WTC11 (cell line): ENCODE results near the gene MMP21. TPM values are rescaled to one million over a fixed set of nuclear protein-coding genes. Genes with fewer than 3 reads are reported as not detected.
A peak's percentile ranks its signal among the peaks of the same experiment; 100 is the strongest.

Experiments used
- CREB1 ChIP-seq: sonication (generic); formaldehyde crosslinking; IDR thresholded peaks from 2 replicates; pipeline ENCODE4 v1.8.0; 2023; ENCODE audit warnings: mild to moderate bottlenecking, missing genetic modification reagents
- CREM ChIP-seq: sonication (generic); formaldehyde crosslinking; IDR thresholded peaks from 2 replicates; pipeline ENCODE4 v1.8.1; 2022; ENCODE audit warnings: mild to moderate bottlenecking, missing genetic modification reagents, moderate library complexity
- EMX1 ChIP-seq: fragments of 250-450 bp; sonication (Bioruptor Pico); IDR thresholded peaks from 2 replicates; pipeline ENCODE4 v1.8.0; 2021; ENCODE audit warnings: mild to moderate bottlenecking
- ETV6 ChIP-seq: sonication (generic); formaldehyde crosslinking; IDR thresholded peaks from 2 replicates; pipeline ENCODE4 v1.8.1; 2022; ENCODE audit warnings: mild to moderate bottlenecking, missing genetic modification reagents
- FOXJ3 ChIP-seq: sonication (generic); formaldehyde crosslinking; IDR thresholded peaks from 2 replicates; pipeline ENCODE4 v1.9.0; 2021; ENCODE audit warnings: missing genetic modification reagents, mild to moderate bottlenecking, borderline replicate concordance
- GABPB1 ChIP-seq: sonication (generic); formaldehyde crosslinking; IDR thresholded peaks from 2 replicates; pipeline ENCODE4 v1.8.1; 2023; ENCODE audit warnings: mild to moderate bottlenecking, missing genetic modification reagents
- GRHL2 ChIP-seq: fragments of 250-450 bp; sonication (Bioruptor Pico); IDR thresholded peaks from 2 replicates; pipeline ENCODE4 v1.8.0; 2022; ENCODE audit warnings: mild to moderate bottlenecking, moderate library complexity; ENCODE audit not compliant: insufficient replicate concordance, severe bottlenecking
- NFE2L1 ChIP-seq: sonication (generic); formaldehyde crosslinking; IDR thresholded peaks from 2 replicates; pipeline ENCODE4 v1.8.1; 2023; ENCODE audit warnings: missing genetic modification reagents
- OVOL2 ChIP-seq: fragments of 250-450 bp; sonication (Bioruptor Pico); IDR thresholded peaks from 2 replicates; pipeline ENCODE4 v1.9.0; 2021; ENCODE audit warnings: mild to moderate bottlenecking, borderline replicate concordance
- PRRX2 ChIP-seq: fragments of 250-450 bp; sonication (Bioruptor Pico); IDR thresholded peaks from 2 replicates; pipeline ENCODE4 v1.8.0; 2021; ENCODE audit warnings: mild to moderate bottlenecking
- RELA ChIP-seq: sonication (generic); formaldehyde crosslinking; IDR thresholded peaks from 2 replicates; pipeline ENCODE4 v1.8.1; 2022; ENCODE audit warnings: missing genetic modification reagents, mild to moderate bottlenecking, borderline replicate concordance
- SP1 ChIP-seq: sonication (generic); formaldehyde crosslinking; conservative IDR thresholded peaks from 2 replicates; pipeline ENCODE4 v1.8.1; 2022; ENCODE audit warnings: missing genetic modification reagents
- TEAD1 ChIP-seq: sonication (generic); formaldehyde crosslinking; IDR thresholded peaks from 2 replicates; pipeline ENCODE4 v1.8.0; 2022; ENCODE audit warnings: mild to moderate bottlenecking, missing genetic modification reagents
- TP53 ChIP-seq: sonication (generic); formaldehyde crosslinking; IDR thresholded peaks from 2 replicates; pipeline ENCODE4 v1.8.1; 2023; ENCODE audit warnings: mild to moderate bottlenecking, missing genetic modification reagents
- ZNF219 ChIP-seq: sonication (generic); formaldehyde crosslinking; IDR thresholded peaks from 2 replicates; pipeline ENCODE4 v1.8.0; 2023; ENCODE audit warnings: missing genetic modification reagents, mild to moderate bottlenecking, borderline replicate concordance
- total RNA-seq: library from RNA; stranded (reverse); gene quantifications from 3 replicates; pipeline ENCODE4 v1.2.3, GENCODE V29; 2021
- TF ChIP-seq, protein P1 (sequence below): sonication (generic); formaldehyde crosslinking; IDR thresholded peaks from 2 replicates; pipeline ENCODE4 v1.8.0; 2023; ENCODE audit warnings: mild to moderate bottlenecking, missing genetic modification reagents
- TF ChIP-seq, protein P2 (sequence below): sonication (generic); formaldehyde crosslinking; IDR thresholded peaks from 2 replicates; pipeline ENCODE4 v1.8.1; 2023; ENCODE audit warnings: mild to moderate bottlenecking, missing genetic modification reagents, moderate library complexity
- TF ChIP-seq, protein P3 (sequence below): sonication (generic); formaldehyde crosslinking; IDR thresholded peaks from 2 replicates; pipeline ENCODE4 v1.8.1; 2023; ENCODE audit warnings: mild to moderate bottlenecking, missing genetic modification reagents
- TF ChIP-seq, protein P4 (sequence below): fragments of 250-450 bp; sonication (Bioruptor Pico); IDR thresholded peaks from 2 replicates; pipeline ENCODE4 v1.8.0; 2021; ENCODE audit warnings: mild to moderate bottlenecking
- TF ChIP-seq, protein P5 (sequence below): sonication (generic); formaldehyde crosslinking; IDR thresholded peaks from 2 replicates; pipeline ENCODE4 v1.8.1; 2022; ENCODE audit warnings: mild to moderate bottlenecking, missing genetic modification reagents, moderate library complexity, borderline replicate concordance
- TF ChIP-seq, protein P6 (sequence below): sonication (generic); formaldehyde crosslinking; IDR thresholded peaks from 2 replicates; pipeline ENCODE4 v1.8.0; 2022; ENCODE audit warnings: mild to moderate bottlenecking, missing genetic modification reagents
- TF ChIP-seq, protein P7 (sequence below): sonication (generic); formaldehyde crosslinking; IDR thresholded peaks from 2 replicates; pipeline ENCODE4 v1.8.1; 2022; ENCODE audit warnings: mild to moderate bottlenecking, moderate library complexity, missing genetic modification reagents
- TF ChIP-seq, protein P8 (sequence below): fragments of 250-450 bp; sonication (Bioruptor Pico); IDR thresholded peaks from 2 replicates; pipeline ENCODE4 v2.1.2; 2022; ENCODE audit warnings: mild to moderate bottlenecking, moderate library complexity
- TF ChIP-seq, protein P9 (sequence below): fragments of 200-600 bp; IDR thresholded peaks from 2 replicates; pipeline ENCODE4 v1.8.0; 2022; ENCODE audit warnings: antibody characterized with exemption
- TF ChIP-seq, protein P10 (sequence below): fragments of 250-450 bp; sonication (Bioruptor Pico); IDR thresholded peaks from 2 replicates; pipeline ENCODE4 v1.9.0; 2021; ENCODE audit warnings: mild to moderate bottlenecking

The MMP21 gene
- total RNA-seq, 1 experiment from 2014 or later = not detected

DNA sequence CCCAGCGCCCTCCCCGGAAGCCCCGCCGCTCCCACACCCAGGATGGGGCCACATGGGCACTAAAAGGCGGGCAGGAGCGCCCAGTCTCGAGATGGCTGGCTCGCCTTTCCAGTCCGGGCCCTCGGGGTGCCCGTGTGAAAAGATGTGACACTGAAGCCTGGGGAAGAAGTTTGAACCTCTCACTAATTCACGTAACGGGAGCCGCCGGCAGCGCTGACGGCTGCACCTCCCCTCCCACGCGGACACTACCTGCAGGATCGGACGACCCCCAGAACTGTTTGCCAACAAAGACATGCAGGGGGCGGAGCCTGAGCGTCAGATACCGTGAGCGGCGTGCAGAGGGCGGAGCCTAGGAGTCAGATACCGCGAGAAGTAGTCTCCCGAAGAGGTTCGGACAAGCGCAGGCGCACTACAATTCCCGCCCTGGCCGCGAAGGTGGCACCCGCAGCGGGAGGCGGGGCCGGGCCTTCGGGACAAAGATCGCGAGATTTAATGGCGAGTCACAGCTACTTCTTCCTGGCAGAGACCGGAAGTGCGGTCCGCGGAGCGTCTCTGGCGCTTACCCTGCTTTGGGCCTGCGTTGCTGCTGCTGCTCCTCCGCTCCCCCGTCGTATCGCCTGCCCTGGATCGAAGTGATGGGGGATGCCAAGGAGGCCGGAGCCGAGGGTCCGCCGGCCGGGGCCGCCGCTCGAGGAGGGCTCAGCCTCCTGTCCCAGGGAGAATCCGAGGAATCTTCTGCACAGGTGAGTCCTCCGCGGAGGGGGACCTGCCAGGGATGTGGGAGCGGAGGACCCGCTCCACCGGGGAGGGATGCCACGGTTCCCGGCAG is 56.2 kb downstream of the MMP21 start, which contains the start of gene EDRF1 (continued):
- TF ChIP-seq, protein P1, sequence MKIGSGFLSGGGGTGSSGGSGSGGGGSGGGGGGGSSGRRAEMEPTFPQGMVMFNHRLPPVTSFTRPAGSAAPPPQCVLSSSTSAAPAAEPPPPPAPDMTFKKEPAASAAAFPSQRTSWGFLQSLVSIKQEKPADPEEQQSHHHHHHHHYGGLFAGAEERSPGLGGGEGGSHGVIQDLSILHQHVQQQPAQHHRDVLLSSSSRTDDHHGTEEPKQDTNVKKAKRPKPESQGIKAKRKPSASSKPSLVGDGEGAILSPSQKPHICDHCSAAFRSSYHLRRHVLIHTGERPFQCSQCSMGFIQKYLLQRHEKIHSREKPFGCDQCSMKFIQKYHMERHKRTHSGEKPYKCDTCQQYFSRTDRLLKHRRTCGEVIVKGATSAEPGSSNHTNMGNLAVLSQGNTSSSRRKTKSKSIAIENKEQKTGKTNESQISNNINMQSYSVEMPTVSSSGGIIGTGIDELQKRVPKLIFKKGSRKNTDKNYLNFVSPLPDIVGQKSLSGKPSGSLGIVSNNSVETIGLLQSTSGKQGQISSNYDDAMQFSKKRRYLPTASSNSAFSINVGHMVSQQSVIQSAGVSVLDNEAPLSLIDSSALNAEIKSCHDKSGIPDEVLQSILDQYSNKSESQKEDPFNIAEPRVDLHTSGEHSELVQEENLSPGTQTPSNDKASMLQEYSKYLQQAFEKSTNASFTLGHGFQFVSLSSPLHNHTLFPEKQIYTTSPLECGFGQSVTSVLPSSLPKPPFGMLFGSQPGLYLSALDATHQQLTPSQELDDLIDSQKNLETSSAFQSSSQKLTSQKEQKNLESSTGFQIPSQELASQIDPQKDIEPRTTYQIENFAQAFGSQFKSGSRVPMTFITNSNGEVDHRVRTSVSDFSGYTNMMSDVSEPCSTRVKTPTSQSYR (CRISPR knock-in tag) = peak; percentile 55; the same call in 1 of the 2 replicates
- TF ChIP-seq, protein P2, sequence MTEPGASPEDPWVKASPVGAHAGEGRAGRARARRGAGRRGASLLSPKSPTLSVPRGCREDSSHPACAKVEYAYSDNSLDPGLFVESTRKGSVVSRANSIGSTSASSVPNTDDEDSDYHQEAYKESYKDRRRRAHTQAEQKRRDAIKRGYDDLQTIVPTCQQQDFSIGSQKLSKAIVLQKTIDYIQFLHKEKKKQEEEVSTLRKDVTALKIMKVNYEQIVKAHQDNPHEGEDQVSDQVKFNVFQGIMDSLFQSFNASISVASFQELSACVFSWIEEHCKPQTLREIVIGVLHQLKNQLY (CRISPR knock-in tag) = no peak
- TF ChIP-seq SP1 (CRISPR knock-in tag) (peak; percentile 74; the same call in 1 of the 2 replicates), FOXJ3 (CRISPR knock-in tag) (no peak), TP53 (CRISPR knock-in tag) (no peak; the same call in 1 of the 2 replicates), CREM (CRISPR knock-in tag) (peak; percentile 6), ETV6 (CRISPR knock-in tag) (peak; percentile 47; the same call in 1 of the 2 replicates), PRRX2 (no peak), CREB1 (CRISPR knock-in tag) (0 out of 2 replicates have a peak, but pooled peaks have one; percentile 17), GRHL2 (CRISPR knock-in tag) (no peak), GABPB1 (CRISPR knock-in tag) (no peak; the same call in 1 of the 2 replicates), RELA (CRISPR knock-in tag) (no peak), EMX1 (no peak), ZNF219 (no peak), TEAD1 (CRISPR knock-in tag) (no peak), OVOL2 (CRISPR knock-in tag) (no peak), NFE2L1 (CRISPR knock-in tag) (0 out of 2 replicates have a peak, but pooled peaks have one; percentile 51)
- TF ChIP-seq, protein P3, sequence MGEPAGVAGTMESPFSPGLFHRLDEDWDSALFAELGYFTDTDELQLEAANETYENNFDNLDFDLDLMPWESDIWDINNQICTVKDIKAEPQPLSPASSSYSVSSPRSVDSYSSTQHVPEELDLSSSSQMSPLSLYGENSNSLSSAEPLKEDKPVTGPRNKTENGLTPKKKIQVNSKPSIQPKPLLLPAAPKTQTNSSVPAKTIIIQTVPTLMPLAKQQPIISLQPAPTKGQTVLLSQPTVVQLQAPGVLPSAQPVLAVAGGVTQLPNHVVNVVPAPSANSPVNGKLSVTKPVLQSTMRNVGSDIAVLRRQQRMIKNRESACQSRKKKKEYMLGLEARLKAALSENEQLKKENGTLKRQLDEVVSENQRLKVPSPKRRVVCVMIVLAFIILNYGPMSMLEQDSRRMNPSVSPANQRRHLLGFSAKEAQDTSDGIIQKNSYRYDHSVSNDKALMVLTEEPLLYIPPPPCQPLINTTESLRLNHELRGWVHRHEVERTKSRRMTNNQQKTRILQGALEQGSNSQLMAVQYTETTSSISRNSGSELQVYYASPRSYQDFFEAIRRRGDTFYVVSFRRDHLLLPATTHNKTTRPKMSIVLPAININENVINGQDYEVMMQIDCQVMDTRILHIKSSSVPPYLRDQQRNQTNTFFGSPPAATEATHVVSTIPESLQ (CRISPR knock-in tag) = no peak
- TF ChIP-seq, protein P4, sequence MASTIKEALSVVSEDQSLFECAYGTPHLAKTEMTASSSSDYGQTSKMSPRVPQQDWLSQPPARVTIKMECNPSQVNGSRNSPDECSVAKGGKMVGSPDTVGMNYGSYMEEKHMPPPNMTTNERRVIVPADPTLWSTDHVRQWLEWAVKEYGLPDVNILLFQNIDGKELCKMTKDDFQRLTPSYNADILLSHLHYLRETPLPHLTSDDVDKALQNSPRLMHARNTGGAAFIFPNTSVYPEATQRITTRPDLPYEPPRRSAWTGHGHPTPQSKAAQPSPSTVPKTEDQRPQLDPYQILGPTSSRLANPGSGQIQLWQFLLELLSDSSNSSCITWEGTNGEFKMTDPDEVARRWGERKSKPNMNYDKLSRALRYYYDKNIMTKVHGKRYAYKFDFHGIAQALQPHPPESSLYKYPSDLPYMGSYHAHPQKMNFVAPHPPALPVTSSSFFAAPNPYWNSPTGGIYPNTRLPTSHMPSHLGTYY (CRISPR knock-in tag) = no peak
- TF ChIP-seq, protein P5, sequence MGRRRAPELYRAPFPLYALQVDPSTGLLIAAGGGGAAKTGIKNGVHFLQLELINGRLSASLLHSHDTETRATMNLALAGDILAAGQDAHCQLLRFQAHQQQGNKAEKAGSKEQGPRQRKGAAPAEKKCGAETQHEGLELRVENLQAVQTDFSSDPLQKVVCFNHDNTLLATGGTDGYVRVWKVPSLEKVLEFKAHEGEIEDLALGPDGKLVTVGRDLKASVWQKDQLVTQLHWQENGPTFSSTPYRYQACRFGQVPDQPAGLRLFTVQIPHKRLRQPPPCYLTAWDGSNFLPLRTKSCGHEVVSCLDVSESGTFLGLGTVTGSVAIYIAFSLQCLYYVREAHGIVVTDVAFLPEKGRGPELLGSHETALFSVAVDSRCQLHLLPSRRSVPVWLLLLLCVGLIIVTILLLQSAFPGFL (CRISPR knock-in tag) = 0 out of 2 replicates have a peak, but pooled peaks have one; percentile 57
- TF ChIP-seq, protein P6, sequence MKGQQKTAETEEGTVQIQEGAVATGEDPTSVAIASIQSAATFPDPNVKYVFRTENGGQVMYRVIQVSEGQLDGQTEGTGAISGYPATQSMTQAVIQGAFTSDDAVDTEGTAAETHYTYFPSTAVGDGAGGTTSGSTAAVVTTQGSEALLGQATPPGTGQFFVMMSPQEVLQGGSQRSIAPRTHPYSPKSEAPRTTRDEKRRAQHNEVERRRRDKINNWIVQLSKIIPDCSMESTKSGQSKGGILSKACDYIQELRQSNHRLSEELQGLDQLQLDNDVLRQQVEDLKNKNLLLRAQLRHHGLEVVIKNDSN (CRISPR knock-in tag) = peak; percentile 62; the same call in 1 of the 2 replicates
- TF ChIP-seq, protein P7, sequence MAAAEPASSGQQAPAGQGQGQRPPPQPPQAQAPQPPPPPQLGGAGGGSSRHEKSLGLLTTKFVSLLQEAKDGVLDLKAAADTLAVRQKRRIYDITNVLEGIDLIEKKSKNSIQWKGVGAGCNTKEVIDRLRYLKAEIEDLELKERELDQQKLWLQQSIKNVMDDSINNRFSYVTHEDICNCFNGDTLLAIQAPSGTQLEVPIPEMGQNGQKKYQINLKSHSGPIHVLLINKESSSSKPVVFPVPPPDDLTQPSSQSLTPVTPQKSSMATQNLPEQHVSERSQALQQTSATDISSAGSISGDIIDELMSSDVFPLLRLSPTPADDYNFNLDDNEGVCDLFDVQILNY (CRISPR knock-in tag) = peak; percentile 96
- TF ChIP-seq, protein P8, sequence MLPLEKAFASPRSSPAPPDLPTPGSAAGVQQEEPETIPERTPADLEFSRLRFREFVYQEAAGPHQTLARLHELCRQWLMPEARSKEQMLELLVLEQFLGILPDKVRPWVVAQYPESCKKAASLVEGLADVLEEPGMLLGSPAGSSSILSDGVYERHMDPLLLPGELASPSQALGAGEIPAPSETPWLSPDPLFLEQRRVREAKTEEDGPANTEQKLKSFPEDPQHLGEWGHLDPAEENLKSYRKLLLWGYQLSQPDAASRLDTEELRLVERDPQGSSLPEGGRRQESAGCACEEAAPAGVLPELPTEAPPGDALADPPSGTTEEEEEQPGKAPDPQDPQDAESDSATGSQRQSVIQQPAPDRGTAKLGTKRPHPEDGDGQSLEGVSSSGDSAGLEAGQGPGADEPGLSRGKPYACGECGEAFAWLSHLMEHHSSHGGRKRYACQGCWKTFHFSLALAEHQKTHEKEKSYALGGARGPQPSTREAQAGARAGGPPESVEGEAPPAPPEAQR = no peak
- TF ChIP-seq, protein P9, sequence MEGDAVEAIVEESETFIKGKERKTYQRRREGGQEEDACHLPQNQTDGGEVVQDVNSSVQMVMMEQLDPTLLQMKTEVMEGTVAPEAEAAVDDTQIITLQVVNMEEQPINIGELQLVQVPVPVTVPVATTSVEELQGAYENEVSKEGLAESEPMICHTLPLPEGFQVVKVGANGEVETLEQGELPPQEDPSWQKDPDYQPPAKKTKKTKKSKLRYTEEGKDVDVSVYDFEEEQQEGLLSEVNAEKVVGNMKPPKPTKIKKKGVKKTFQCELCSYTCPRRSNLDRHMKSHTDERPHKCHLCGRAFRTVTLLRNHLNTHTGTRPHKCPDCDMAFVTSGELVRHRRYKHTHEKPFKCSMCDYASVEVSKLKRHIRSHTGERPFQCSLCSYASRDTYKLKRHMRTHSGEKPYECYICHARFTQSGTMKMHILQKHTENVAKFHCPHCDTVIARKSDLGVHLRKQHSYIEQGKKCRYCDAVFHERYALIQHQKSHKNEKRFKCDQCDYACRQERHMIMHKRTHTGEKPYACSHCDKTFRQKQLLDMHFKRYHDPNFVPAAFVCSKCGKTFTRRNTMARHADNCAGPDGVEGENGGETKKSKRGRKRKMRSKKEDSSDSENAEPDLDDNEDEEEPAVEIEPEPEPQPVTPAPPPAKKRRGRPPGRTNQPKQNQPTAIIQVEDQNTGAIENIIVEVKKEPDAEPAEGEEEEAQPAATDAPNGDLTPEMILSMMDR = no peak
- TF ChIP-seq, protein P10, sequence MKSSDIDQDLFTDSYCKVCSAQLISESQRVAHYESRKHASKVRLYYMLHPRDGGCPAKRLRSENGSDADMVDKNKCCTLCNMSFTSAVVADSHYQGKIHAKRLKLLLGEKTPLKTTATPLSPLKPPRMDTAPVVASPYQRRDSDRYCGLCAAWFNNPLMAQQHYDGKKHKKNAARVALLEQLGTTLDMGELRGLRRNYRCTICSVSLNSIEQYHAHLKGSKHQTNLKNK = no peak
